ENCODE data around the gene TSEN15. TPM values are rescaled to one million over a fixed set of nuclear protein-coding genes. Genes with fewer than 3 reads are reported as not detected.
"Not testable (repeated sequence)": the region's sequence is repeated elsewhere in the genome, so short reads cannot be mapped to it uniquely, and the experiment has no call there.

TSEN15 gene
- total RNA-seq, 2 experiments from 2014 or later: 11.2 to 12.2 TPM

GRCh38 chr1:184096005-184096404 is 44.5 kb downstream of the TSEN15 start:
- ATAC-seq (ENCODE audit: poor library complexity): no peak
- TF ChIP-seq, protein P1, sequence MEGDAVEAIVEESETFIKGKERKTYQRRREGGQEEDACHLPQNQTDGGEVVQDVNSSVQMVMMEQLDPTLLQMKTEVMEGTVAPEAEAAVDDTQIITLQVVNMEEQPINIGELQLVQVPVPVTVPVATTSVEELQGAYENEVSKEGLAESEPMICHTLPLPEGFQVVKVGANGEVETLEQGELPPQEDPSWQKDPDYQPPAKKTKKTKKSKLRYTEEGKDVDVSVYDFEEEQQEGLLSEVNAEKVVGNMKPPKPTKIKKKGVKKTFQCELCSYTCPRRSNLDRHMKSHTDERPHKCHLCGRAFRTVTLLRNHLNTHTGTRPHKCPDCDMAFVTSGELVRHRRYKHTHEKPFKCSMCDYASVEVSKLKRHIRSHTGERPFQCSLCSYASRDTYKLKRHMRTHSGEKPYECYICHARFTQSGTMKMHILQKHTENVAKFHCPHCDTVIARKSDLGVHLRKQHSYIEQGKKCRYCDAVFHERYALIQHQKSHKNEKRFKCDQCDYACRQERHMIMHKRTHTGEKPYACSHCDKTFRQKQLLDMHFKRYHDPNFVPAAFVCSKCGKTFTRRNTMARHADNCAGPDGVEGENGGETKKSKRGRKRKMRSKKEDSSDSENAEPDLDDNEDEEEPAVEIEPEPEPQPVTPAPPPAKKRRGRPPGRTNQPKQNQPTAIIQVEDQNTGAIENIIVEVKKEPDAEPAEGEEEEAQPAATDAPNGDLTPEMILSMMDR (IDR thresholded peaks at IDR 0.05): no peak
- Histone ChIP-seq H3K9me3 (ENCODE audit: control insufficient read depth in 1 of 2, insufficient read depth in 1 of 2, low read length in 2 of 2) (no peaks in the 10 kb centered on the region), H3K27ac (ENCODE audit: low read depth in 1 of 2, low read length in 2 of 2) (no peak overlapping the region), H3K4me1 (ENCODE audit: insufficient read depth, low read length) (no peaks in the 10 kb centered on the region), H3K4me3 (ENCODE audit: low read length) (no peak overlapping the region), H3K27me3 (ENCODE audit: control insufficient read depth in 1 of 2, insufficient read depth in 2 of 2, low read length in 2 of 2) (no peaks in the 10 kb centered on the region), H3K36me3 (ENCODE audit: insufficient read depth, low read length) (no peaks in the 10 kb centered on the region)
- DNase-seq: no peak
- Mint-ChIP-seq H3K4me1 (ENCODE audit: low read depth) (no peaks in the 10 kb centered on the region), H3K9me3 (no peaks in the 10 kb centered on the region), H3K27ac (no peak overlapping the region), H3K27me3 (no peaks in the 10 kb centered on the region), H3K36me3 (ENCODE audit: low read depth) (peaks cover 27% of the 10 kb centered on the region), H3K4me3 (no peak overlapping the region)
- ChIA-PET POLR2A (no interaction called here), CTCF (interaction anchor here (0.9 kb wide), 1 partner anchor 9 kb away, joined by 3 read pairs; no protein-coding TSS in a partner anchor)
- intact Hi-C loops (cut with DNase I, micrococcal nuclease): no loop called here

GRCh38 chr1:184096580-184096979 is 45.0 kb downstream of the TSEN15 start:
- H3K4me3 ChIP-seq (ENCODE audit: low read length); H3K27me3 ChIP-seq (ENCODE audit: control insufficient read depth in 1 of 2, insufficient read depth in 2 of 2, low read length in 2 of 2); H3K9me3 Mint-ChIP-seq; intact Hi-C loops (cut with DNase I, micrococcal nuclease); POLR2A ChIA-PET; H3K27me3 Mint-ChIP-seq; H3K27ac Mint-ChIP-seq; H3K4me3 Mint-ChIP-seq; ATAC-seq (ENCODE audit: poor library complexity); H3K4me1 Mint-ChIP-seq (ENCODE audit: low read depth); H3K4me1 ChIP-seq (ENCODE audit: insufficient read depth, low read length); H3K27ac ChIP-seq (ENCODE audit: low read depth in 1 of 2, low read length in 2 of 2); DNase-seq; H3K9me3 ChIP-seq (ENCODE audit: control insufficient read depth in 1 of 2, insufficient read depth in 1 of 2, low read length in 2 of 2); H3K36me3 ChIP-seq (ENCODE audit: insufficient read depth, low read length): not testable (repeated sequence)
- H3K36me3 Mint-ChIP-seq (ENCODE audit: low read depth): peaks cover 27% of the 10 kb centered on the region
- CTCF ChIA-PET: interaction anchor here (0.9 kb wide), 1 partner anchor 9 kb away, joined by 3 read pairs; no protein-coding TSS in a partner anchor

DNA sequence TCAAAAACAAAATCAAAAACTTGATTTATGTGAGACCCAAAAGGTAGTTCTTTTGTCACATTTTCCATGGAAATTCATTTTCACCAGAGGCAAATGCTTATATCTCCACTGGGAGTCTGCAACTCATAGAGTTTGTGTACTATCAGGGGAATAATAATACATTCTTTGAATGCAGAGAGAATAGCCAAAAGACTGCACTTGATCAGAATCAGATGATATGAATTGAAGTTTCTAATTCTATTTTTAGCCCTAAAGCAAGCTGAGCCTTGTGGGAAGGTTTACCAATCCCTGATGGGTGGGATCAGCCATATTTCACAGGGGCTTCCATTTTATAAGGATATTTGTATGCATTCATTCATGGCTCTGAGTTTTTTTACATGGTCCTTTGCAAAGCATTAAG is 49.6 kb downstream of the TSEN15 start:
- Histone ChIP-seq H3K27me3 (ENCODE audit: control insufficient read depth in 1 of 2, insufficient read depth in 2 of 2, low read length in 2 of 2) (no peaks in the 10 kb centered on the region), H3K9me3 (ENCODE audit: control insufficient read depth in 1 of 2, insufficient read depth in 1 of 2, low read length in 2 of 2) (no peaks in the 10 kb centered on the region), H3K4me1 (ENCODE audit: insufficient read depth, low read length) (no peaks in the 10 kb centered on the region), H3K4me3 (ENCODE audit: low read length) (no peak overlapping the region), H3K36me3 (ENCODE audit: insufficient read depth, low read length) (no peaks in the 10 kb centered on the region), H3K27ac (ENCODE audit: low read depth in 1 of 2, low read length in 2 of 2) (no peak overlapping the region)
- Mint-ChIP-seq H3K9me3 (peaks cover 12% of the 10 kb centered on the region), H3K36me3 (ENCODE audit: low read depth) (peaks cover 58% of the 10 kb centered on the region), H3K27ac (no peak overlapping the region), H3K4me1 (ENCODE audit: low read depth) (no peaks in the 10 kb centered on the region), H3K4me3 (no peak overlapping the region), H3K27me3 (no peaks in the 10 kb centered on the region)
- TF ChIP-seq, protein P1 (IDR thresholded peaks at IDR 0.05): no peak
- ChIA-PET CTCF (no interaction called here), POLR2A (no interaction called here)
- DNase-seq (no peak), ATAC-seq (ENCODE audit: poor library complexity) (no peak)
- intact Hi-C loops (cut with DNase I, micrococcal nuclease): no loop called here

GRCh38 chr1:184101571-184101970 is 50.0 kb downstream of the TSEN15 start:
- Histone ChIP-seq H3K36me3 (ENCODE audit: insufficient read depth, low read length) (no peaks in the 10 kb centered on the region), H3K9me3 (ENCODE audit: control insufficient read depth in 1 of 2, insufficient read depth in 1 of 2, low read length in 2 of 2) (no peaks in the 10 kb centered on the region), H3K4me3 (ENCODE audit: low read length) (no peak overlapping the region), H3K27me3 (ENCODE audit: control insufficient read depth in 1 of 2, insufficient read depth in 2 of 2, low read length in 2 of 2) (no peaks in the 10 kb centered on the region), H3K4me1 (ENCODE audit: insufficient read depth, low read length) (no peaks in the 10 kb centered on the region), H3K27ac (ENCODE audit: low read depth in 1 of 2, low read length in 2 of 2) (no peak overlapping the region)
- no peak for ATAC-seq (ENCODE audit: poor library complexity)
- H3K36me3 Mint-ChIP-seq (ENCODE audit: low read depth): peaks cover 59% of the 10 kb centered on the region
- ChIA-PET POLR2A (no interaction called here), CTCF (no interaction called here)
- no peak for DNase-seq
- no peaks in the 10 kb centered on the region for H3K4me1 Mint-ChIP-seq (ENCODE audit: low read depth)
- H3K27ac Mint-ChIP-seq: no peak overlapping the region
- no peaks in the 10 kb centered on the region for H3K27me3 Mint-ChIP-seq
- TF ChIP-seq, protein P1 (IDR thresholded peaks at IDR 0.05): no peak
- no peak overlapping the region for H3K4me3 Mint-ChIP-seq
- H3K9me3 Mint-ChIP-seq: peaks cover 14% of the 10 kb centered on the region
- intact Hi-C loops (cut with DNase I, micrococcal nuclease): no loop called here

Data from CD4-positive, alpha-beta T cell (primary cell).